HG03159 (cell line): ENCODE measurements around the gene SLC6A19.
A peak's percentile ranks its signal among the peaks of the same experiment; 100 is the strongest.

Experiments used
- ATAC-seq: cut with Tn5 transposase; IDR thresholded peaks from one replicate; pipeline ENCODE4 v1.9.1; 2021; ENCODE audit warnings: mild to moderate bottlenecking, moderate library complexity; ENCODE audit not compliant: unreplicated experiment

Gene SLC6A19

GRCh38 chr5:1165864-1166263 is 35.5 kb upstream of the SLC6A19 start:
- no peak for ATAC-seq

GRCh38 chr5:1166370-1166769 is 35.0 kb upstream of the SLC6A19 start:
- no peak for ATAC-seq

- ATAC-seq: peak; percentile 12
Measured at GRCh38 chr5:1167361-1167727, 34.1 kb upstream of the SLC6A19 start.

- peak; percentile 80 for ATAC-seq
Measured at GRCh38 chr5:1167728-1168709, 33.4 kb upstream of the SLC6A19 start.

- no peak for ATAC-seq
Measured at GRCh38 chr5:1168796-1169195, 32.6 kb upstream of the SLC6A19 start.

- no peak for ATAC-seq
Measured at GRCh38 chr5:1169211-1170115, 31.9 kb upstream of the SLC6A19 start.

- no peak for ATAC-seq
Measured at GRCh38 chr5:1171340-1171941, 30.0 kb upstream of the SLC6A19 start.

- no peak for ATAC-seq
Measured at GRCh38 chr5:1172007-1172581, 29.3 kb upstream of the SLC6A19 start.

GRCh38 chr5:1172670-1173404 is 28.6 kb upstream of the SLC6A19 start:
- ATAC-seq: no peak

GRCh38 chr5:1173485-1174070 is 27.8 kb upstream of the SLC6A19 start:
- no peak for ATAC-seq

GRCh38 chr5:1174122-1174936 is 27.1 kb upstream of the SLC6A19 start:
- ATAC-seq: no peak

GRCh38 chr5:1175015-1175414 is 26.4 kb upstream of the SLC6A19 start:
- no peak for ATAC-seq

- ATAC-seq: no peak
Measured at GRCh38 chr5:1175801-1176472, 25.5 kb upstream of the SLC6A19 start.

- no peak for ATAC-seq
Measured at GRCh38 chr5:1176473-1177391, 24.7 kb upstream of the SLC6A19 start.

GRCh38 chr5:1177826-1178528 is 23.4 kb upstream of the SLC6A19 start:
- ATAC-seq: no peak

- ATAC-seq: no peak
Measured at GRCh38 chr5:1178529-1179382, 22.6 kb upstream of the SLC6A19 start.
